RWPE1 (cell line): Measurements from ENCODE around the gene GALNT1.

Experiments used
- CTCF ChIA-PET: fragments of 350-600 bp; sonication (Branson Sonifier 250); formaldehyde crosslinking; extraction: SDS; loops from one replicate; lab custom pipeline; 2021; lab: Yijun Ruan, JAX
- POLR2A ChIA-PET: fragments of 400-600 bp; formaldehyde crosslinking; extraction: SDS; loops from one replicate; lab custom pipeline; 2020; ENCODE audit warnings: antibody characterized with exemption; ENCODE audit not compliant: low non-redundant PET; lab: Yijun Ruan, JAX
- DNase-seq: peaks from one replicate; pipeline ENCODE4 v3.0.0; 2012; ENCODE audit warnings: low spot score
- H3K27ac ChIP-seq: fragments of 450-650 bp; 2 replicates; pipeline ENCODE4 v1.5.1; 2017
- CTCF ChIP-seq: fragments of 450-650 bp; conservative IDR thresholded peaks from 2 replicates; pipeline ENCODE4 v1.5.1; 2017; ENCODE audit warnings: low read depth, mild to moderate bottlenecking

The GALNT1 gene

GRCh38 chr18:35602193-35602820 lies 20.8 kb downstream of the GALNT1 start:
- ChIA-PET CTCF (no interaction called here), POLR2A (no interaction called here)
- no peak for TF ChIP-seq CTCF
- DNase-seq, result no peak
- no peak overlapping the region for H3K27ac ChIP-seq

- TF ChIP-seq CTCF, result no peak
- ChIA-PET POLR2A (interaction anchor here (0.8 kb wide), 1 partner anchor 21 kb away, joined by 3 read pairs; the partner anchor contains the start of gene GALNT1), CTCF (no interaction called here)
- H3K27ac ChIP-seq, result no peak overlapping the region
- no peak for DNase-seq
Measured at GRCh38 chr18:35603008-35603407, 21.5 kb downstream of the GALNT1 start.

GRCh38 chr18:35603528-35603927 lies 22.0 kb downstream of the GALNT1 start:
- POLR2A ChIA-PET, result interaction anchor here (0.8 kb wide), 1 partner anchor 22 kb away, joined by 3 read pairs; the partner anchor contains the start of gene GALNT1
- CTCF ChIA-PET, result no interaction called here
- H3K27ac ChIP-seq, result no peak overlapping the region
- no peak for TF ChIP-seq CTCF
- no peak for DNase-seq

GRCh38 chr18:35604369-35604768 lies 22.8 kb downstream of the GALNT1 start:
- ChIA-PET CTCF (no interaction called here), POLR2A (no interaction called here)
- TF ChIP-seq CTCF, result no peak
- no peak for DNase-seq
- no peak overlapping the region for H3K27ac ChIP-seq

- TF ChIP-seq CTCF, result no peak
- ChIA-PET CTCF (interaction anchor here (0.6 kb wide), 2 partner anchors 100 to 368 kb away, joined by 3 to 7 read pairs; no protein-coding TSS in a partner anchor), POLR2A (no interaction called here)
- no peak for DNase-seq
- H3K27ac ChIP-seq, result no peak overlapping the region
Measured at GRCh38 chr18:35605686-35606417, 24.3 kb downstream of the GALNT1 start.

GRCh38 chr18:35609236-35609635 lies 27.7 kb downstream of the GALNT1 start:
- TF ChIP-seq CTCF, result no peak
- CTCF ChIA-PET, result interaction anchor here (0.6 kb wide), 2 partner anchors 36 to 1044 kb away, joined by 3 read pairs; no protein-coding TSS in a partner anchor
- no peak overlapping the region for H3K27ac ChIP-seq
- POLR2A ChIA-PET, result no interaction called here
- no peak for DNase-seq
